Endothelial cell of umbilical vein (primary cell): Measurements from ENCODE around the gene CCDC12. TPM values are rescaled to one million over a fixed set of nuclear protein-coding genes. Genes with fewer than 3 reads are reported as not detected.

Experiments
- BruUV-seq: library from RNA; stranded (reverse); fragments of 400-500 nt; replicated peaks from 2 replicates; lab custom pipeline; 2021; lab: Mats Ljungman, UMichigan
- CTCF ChIA-PET: fragments of 300-600, 350-600 bp; sonication (Branson Sonifier 250); formaldehyde crosslinking; loops from one replicate; lab custom pipeline; 2021; ENCODE audit warnings: antibody characterized with exemption, inconsistent platforms; lab: Charles Lee
- POLR2A ChIA-PET: fragments of 300-600, 350-600 bp; sonication (Branson Sonifier 250); formaldehyde crosslinking; loops from one replicate; lab custom pipeline; 2021; ENCODE audit warnings: antibody characterized with exemption, inconsistent platforms; lab: Charles Lee
- DNase-seq: peaks from one replicate; pipeline ENCODE4 v3.0.0-alpha.2; 2011; ENCODE audit warnings: low read depth, low spot score
- FAIRE-seq: peaks from 2 replicates; lab custom pipeline; 2011; peaks lifted over from hg19 to GRCh38; lab: Jason Lieb, UNC
- H2AFZ ChIP-seq: 2 replicates; pipeline ENCODE4 v1.6.0; 2012; ENCODE audit warnings: low read depth, low read length, control low read depth, inconsistent platforms
- H3K27ac ChIP-seq: 2 replicates; pipeline ENCODE4 v1.5.1; 2011; ENCODE audit warnings: low read depth, mild to moderate bottlenecking, control low read depth, low read length, moderate library complexity; ENCODE audit not compliant: insufficient read depth
- H3K27me3 ChIP-seq, 2 experiments: 2 replicates each; pipeline versions ENCODE4 v1.6.0 to v1.6.1; 2011; ENCODE audit warnings: low read length in 2 of 2, mixed read lengths in 1 of 2; ENCODE audit not compliant: control insufficient read depth in 2 of 2, insufficient read depth in 2 of 2
- H3K36me3 ChIP-seq, 2 experiments: 2 replicates in 1 of 2; 3 replicates in 1 of 2; pipeline ENCODE4 v1.5.1; 2011; ENCODE audit warnings: low read length in 2 of 2, mild to moderate bottlenecking in 1 of 2, moderate library complexity in 1 of 2; ENCODE audit not compliant: control insufficient read depth in 2 of 2, insufficient read depth in 2 of 2; ENCODE audit errors: extremely low read depth in 1 of 2
- H3K4me1 ChIP-seq: 3 replicates; pipeline ENCODE4 v1.5.1; 2011; ENCODE audit warnings: mild to moderate bottlenecking, low read length; ENCODE audit not compliant: control insufficient read depth, insufficient read depth; ENCODE audit errors: extremely low read depth
- H3K4me2 ChIP-seq: 2 replicates; pipeline ENCODE4 v1.6.1; 2011; ENCODE audit warnings: low read length, control low read depth, mixed read lengths; ENCODE audit not compliant: insufficient read depth
- H3K4me3 ChIP-seq, 3 experiments: fragments of 200-600 bp in 1 of 3; sonication (generic), shearing (Covaris generic) in 1 of 3; replicated peaks in 1 of 3; 2 replicates each; pipeline ENCODE4 v1.5.1; 2011 to 2016; ENCODE audit warnings: control low read depth in 3 of 3, low read length in 3 of 3, mild to moderate bottlenecking in 2 of 3, inconsistent platforms in 1 of 3, low read depth in 1 of 3, moderate library complexity in 1 of 3; ENCODE audit not compliant: insufficient read depth in 1 of 3
- H3K79me2 ChIP-seq: 2 replicates; pipeline ENCODE4 v1.6.0; 2012; ENCODE audit warnings: low read length, inconsistent platforms; ENCODE audit not compliant: control insufficient read depth, insufficient read depth
- H3K9ac ChIP-seq: replicated peaks from 2 replicates; pipeline ENCODE3; 2011; ENCODE audit warnings: low read length, control low read depth; ENCODE audit not compliant: insufficient read depth; ENCODE audit errors: extremely low read depth
- H3K9me1 ChIP-seq: replicated peaks from 3 replicates; pipeline ENCODE4 v1.6.0; 2011; ENCODE audit warnings: mild to moderate bottlenecking, low read length; ENCODE audit not compliant: control insufficient read depth, insufficient read depth; ENCODE audit errors: extremely low read depth
- H3K9me3 ChIP-seq: replicated peaks from 2 replicates; pipeline ENCODE4 v1.5.1; 2012; ENCODE audit warnings: low read length, inconsistent platforms; ENCODE audit not compliant: control insufficient read depth, insufficient read depth
- H4K20me1 ChIP-seq: replicated peaks from 2 replicates; pipeline ENCODE3; 2011; ENCODE audit warnings: mild to moderate bottlenecking, low read length; ENCODE audit not compliant: control insufficient read depth, insufficient read depth; ENCODE audit errors: extremely low read depth
- CTCF ChIP-seq, 2 donors: IDR thresholded peaks; 1 replicate in 1 of 2; 2 replicates in 1 of 2; pipeline ENCODE4 v1.5.1; 2011; ENCODE audit warnings: low read length in 2 of 2, mild to moderate bottlenecking in 2 of 2, moderate library complexity in 2 of 2, control low read depth in 1 of 2, inconsistent platforms in 1 of 2, low read depth in 1 of 2; ENCODE audit not compliant: insufficient read depth in 1 of 2; ENCODE audit errors: extremely low read depth in 1 of 2
- EZH2 ChIP-seq: IDR thresholded peaks from 2 replicates; pipeline ENCODE4 v1.6.1; 2012; ENCODE audit warnings: borderline replicate concordance, low read depth, mild to moderate bottlenecking, moderate library complexity, low read length, inconsistent platforms; ENCODE audit not compliant: severe bottlenecking
- FOS ChIP-seq: IDR thresholded peaks from 2 replicates; pipeline ENCODE4 v1.6.1; 2011; ENCODE audit warnings: mild to moderate bottlenecking, low read length, moderate library complexity, borderline replicate concordance; ENCODE audit not compliant: insufficient read depth
- GATA2 ChIP-seq: IDR thresholded peaks from 2 replicates; pipeline ENCODE4 v1.7.0; 2011; ENCODE audit warnings: low read depth, mild to moderate bottlenecking, moderate library complexity, mixed read lengths, low read length; ENCODE audit not compliant: insufficient read length, insufficient read depth
- JUN ChIP-seq: IDR thresholded peaks from 2 replicates; pipeline ENCODE4 v1.6.1; 2011; ENCODE audit warnings: borderline replicate concordance, low read depth; ENCODE audit not compliant: insufficient read length, insufficient read depth
- MAX ChIP-seq: IDR thresholded peaks from 2 replicates; pipeline ENCODE4 v1.6.1; 2011; ENCODE audit not compliant: insufficient read depth, insufficient read length
- MYC ChIP-seq: IDR thresholded peaks from one replicate; pipeline ENCODE4 v1.6.1; 2011; ENCODE audit warnings: mild to moderate bottlenecking, low read depth, low read length
- POLR2A ChIP-seq: IDR thresholded peaks from 2 replicates; pipeline ENCODE4 v1.6.1; 2012; ENCODE audit warnings: low read depth, mild to moderate bottlenecking, control low read depth, low read length
- POLR2AphosphoS5 ChIP-seq: IDR thresholded peaks from 2 replicates; pipeline ENCODE4 v1.6.1; 2012; ENCODE audit warnings: low read depth, mild to moderate bottlenecking, control low read depth, low read length, moderate library complexity; ENCODE audit not compliant: insufficient read depth
- dilution Hi-C: fragments of 300-500 bp; cut with MboI; formaldehyde crosslinking; loops from one replicate; pipeline ENCODE4 v1.15.0; 2019; ENCODE audit warnings: low sequenced_read_pairs; ENCODE audit not compliant: extremely low pct_ligation_motif_present
- intact Hi-C: fragments of 100-400 bp; cut with micrococcal nuclease; formaldehyde crosslinking; loops from one replicate; pipeline ENCODE4 v1.10.0; 2022
- polyA plus RNA-seq, 4 experiments: library from polyadenylated mRNA; depleted of rRNA in 3 of 4; stranded (reverse) in 3 of 4; unstranded in 1 of 4; fragments of >200 nt; gene quantifications; 2 replicates each; pipeline versions ENCODE4 v1.2.1 to v1.2.3, GENCODE V29; 2011 to 2012; ENCODE audit warnings: missing spikeins in 1 of 4
- total RNA-seq: library from RNA; stranded (reverse); gene quantifications from 2 replicates; pipeline ENCODE4 v1.2.3, GENCODE V29; 2021

CCDC12 gene
- total and polyA plus RNA-seq, 2 donors (not counting 3 experiments of a cell fraction or from before 2014, with no cell fraction given) = 35.1 to 50.5 TPM

GRCh38 chr3:46875560-46875959 is 101.0 kb downstream of the CCDC12 start:
- no peaks in the 10 kb centered on the region for H3K36me3 ChIP-seq
- no peaks in the 10 kb centered on the region for H3K79me2 ChIP-seq
- H3K27ac ChIP-seq = no peak overlapping the region
- no peak overlapping the region for H3K9ac ChIP-seq
- H2AFZ ChIP-seq = no peak overlapping the region
- H4K20me1 ChIP-seq = no peaks in the 10 kb centered on the region
- no peaks in the 10 kb centered on the region for H3K9me1 ChIP-seq
- DNase-seq (no peak), FAIRE-seq (no peak)
- ChIA-PET POLR2A (no interaction called here), CTCF (interaction anchor here (1.3 to 1.4 kb wide), 2 partner anchors 19 to 48 kb away, joined by 3 to 5 read pairs; no protein-coding TSS in a partner anchor)
- H3K4me1 ChIP-seq = no peaks in the 10 kb centered on the region
- dilution Hi-C loops (no loop called here), intact Hi-C loops (no loop called here)
- no peaks in the 10 kb centered on the region for H3K9me3 ChIP-seq
- no peak overlapping the region for H3K4me3 ChIP-seq
- no peak overlapping the region for H3K4me2 ChIP-seq
- peaks cover 0 to 8% of the 10 kb centered on the region in 2 experiments for H3K27me3 ChIP-seq
- TF ChIP-seq POLR2A = no peak
- TF ChIP-seq MYC = no peak
- TF ChIP-seq GATA2 = no peak
- no peak for TF ChIP-seq POLR2AphosphoS5
- no peak for TF ChIP-seq FOS
- TF ChIP-seq EZH2 = no peak
- no peak for TF ChIP-seq JUN
- TF ChIP-seq MAX = no peak
- TF ChIP-seq CTCF (IDR thresholded peaks at IDR 0.05; ENCODE audit: extremely low read depth in 1 of 2, insufficient read depth in 1 of 2, low read depth in 1 of 2, low read length in 2 of 2) = no peak
- no TSS peak for BruUV-seq
